MCF 10A (cell line): ENCODE measurements around the gene MX2. TPM values are rescaled to one million over a fixed set of nuclear protein-coding genes. Genes with fewer than 3 reads are reported as not detected.

ENCODE experiments used
- BruUV-seq: library from RNA; stranded (reverse); fragments of 400-500 nt; replicated peaks from 2 replicates; lab custom pipeline; 2021; lab: Mats Ljungman, UMichigan
- CTCF ChIA-PET: fragments of 300-600 bp; sonication (Branson Sonifier 250); formaldehyde crosslinking; extraction: SDS; loops from one replicate; lab custom pipeline; 2021; ENCODE audit warnings: antibody characterized with exemption, inconsistent platforms; lab: Yijun Ruan, JAX
- POLR2A ChIA-PET: fragments of 300-600, 350-650 bp; sonication (Branson Sonifier 250); formaldehyde crosslinking; extraction: SDS; loops from one replicate; lab custom pipeline; 2020; ENCODE audit warnings: antibody characterized with exemption, inconsistent platforms; lab: Yijun Ruan, JAX
- DNase-seq: peaks from one replicate; pipeline ENCODE4 v3.0.0-alpha.2; 2018; ENCODE audit not compliant: unreplicated experiment
- H3K27ac Mint-ChIP-seq: one replicate; pipeline ENCODE4 v1.8.0; 2022; ENCODE audit warnings: mild to moderate bottlenecking, low read depth, mixed read lengths; ENCODE audit not compliant: unreplicated experiment
- H3K27me3 Mint-ChIP-seq: one replicate; pipeline ENCODE4 v1.8.0; 2022; ENCODE audit warnings: mixed read lengths; ENCODE audit not compliant: insufficient read depth, unreplicated experiment
- H3K36me3 Mint-ChIP-seq: one replicate; pipeline ENCODE4 v1.8.0; 2022; ENCODE audit warnings: mild to moderate bottlenecking, moderate library complexity, mixed read lengths; ENCODE audit not compliant: insufficient read depth, unreplicated experiment
- H3K4me1 Mint-ChIP-seq: one replicate; pipeline ENCODE4 v1.8.0; 2022; ENCODE audit warnings: mixed read lengths; ENCODE audit not compliant: insufficient read depth, unreplicated experiment
- H3K4me3 Mint-ChIP-seq: one replicate; pipeline ENCODE4 v1.8.0; 2022; ENCODE audit warnings: mild to moderate bottlenecking, moderate library complexity, mixed read lengths; ENCODE audit not compliant: unreplicated experiment
- H3K9me3 Mint-ChIP-seq: one replicate; pipeline ENCODE4 v1.8.0; 2022; ENCODE audit warnings: mixed read lengths; ENCODE audit not compliant: unreplicated experiment
- CTCF ChIP-seq: fragments of 200-600 bp; IDR thresholded peaks from one replicate; pipeline ENCODE4 v1.8.0; 2022; ENCODE audit warnings: antibody characterized with exemption, mild to moderate bottlenecking; ENCODE audit not compliant: unreplicated experiment
- intact Hi-C: fragments of 100-400 bp; cut with micrococcal nuclease; formaldehyde crosslinking; loops from 2 replicates; pipeline ENCODE4 v1.14.1; 2022
- total RNA-seq: library from RNA; stranded (reverse); gene quantifications from 2 replicates; pipeline ENCODE4 v1.2.3, GENCODE V29; 2022

Gene MX2
- total RNA-seq, 1 experiment from 2014 or later, result not detected

- Mint-ChIP-seq H3K4me1 (no peaks in the 10 kb centered on the region), H3K27me3 (peaks cover 68% of the 10 kb centered on the region), H3K9me3 (no peaks in the 10 kb centered on the region), H3K36me3 (no peaks in the 10 kb centered on the region), H3K27ac (no peak overlapping the region), H3K4me3 (no peak overlapping the region)
- CTCF ChIA-PET, result interaction anchor here (0.7 kb wide), 1 partner anchor 10 kb away, joined by 3 read pairs; no protein-coding TSS in a partner anchor
- intact Hi-C loops, result no loop called here
- DNase-seq, result no peak
- no TSS peak for BruUV-seq
- POLR2A ChIA-PET, result no interaction called here
- TF ChIP-seq CTCF, result no peak
Measured at GRCh38 chr21:41407541-41408460, 46.0 kb downstream of the MX2 start.

GRCh38 chr21:41410361-41410760 is 48.5 kb downstream of the MX2 start:
- intact Hi-C loops, result no loop called here

GRCh38 chr21:41410767-41411448 is 49.1 kb downstream of the MX2 start:
- ChIA-PET POLR2A (no interaction called here), CTCF (interaction anchor here (0.6 to 1.1 kb wide), 3 partner anchors 13 to 1090 kb away, joined by 3 to 4 read pairs (median 3); no protein-coding TSS in a partner anchor)
- Mint-ChIP-seq H3K27ac (no peak overlapping the region), H3K9me3 (peaks cover 4% of the 10 kb centered on the region), H3K36me3 (no peaks in the 10 kb centered on the region), H3K4me3 (no peak overlapping the region), H3K27me3 (peaks cover 81% of the 10 kb centered on the region), H3K4me1 (no peaks in the 10 kb centered on the region)
- BruUV-seq, result no TSS peak
- intact Hi-C loops, result no loop called here
- DNase-seq, result peak; percentile 29
- TF ChIP-seq CTCF, result no peak

More at GRCh38 chr21:41410361-41410760, 48.5 kb downstream of the MX2 start:
- peaks cover 77% of the 10 kb centered on the region for H3K27me3 Mint-ChIP-seq
- H3K4me3 Mint-ChIP-seq, result no peak overlapping the region
- POLR2A ChIA-PET, result no interaction called here
- H3K36me3 Mint-ChIP-seq, result no peaks in the 10 kb centered on the region
- no peak for TF ChIP-seq CTCF
- no peak for DNase-seq
- BruUV-seq, result no TSS peak
- no peaks in the 10 kb centered on the region for H3K4me1 Mint-ChIP-seq
- H3K9me3 Mint-ChIP-seq, result no peaks in the 10 kb centered on the region
- CTCF ChIA-PET, result interaction anchor here (1.1 kb wide), 1 partner anchor 128 kb away, joined by 4 read pairs; no protein-coding TSS in a partner anchor
- no peak overlapping the region for H3K27ac Mint-ChIP-seq
